Heart right ventricle (tissue), 16 donors: ENCODE data around the gene KCNT2. TPM values are rescaled to one million over a fixed set of nuclear protein-coding genes. Genes with fewer than 3 reads are reported as not detected.

ENCODE experiments used
- ATAC-seq, 8 donors: fragments of 200-7000 bp; cut with Tn5 transposase; one replicate each; pipeline ENCODE4 v1.9.1; 2020; ENCODE audit warnings: mild to moderate bottlenecking in 8 of 8, moderate library complexity in 8 of 8, moderate number of reproducible peaks in 1 of 8
- DNase-seq, 2 donors: peaks; one replicate each; pipeline ENCODE4 v3.0.0-alpha.2; 2020
- H3K27ac ChIP-seq, 10 donors: fragments of 200-600 bp; sonication (generic) in 2 of 10; one replicate each; pipeline versions ENCODE4 v1.5.0 to v1.8.0; 2020 to 2022; ENCODE audit warnings: mild to moderate bottlenecking in 3 of 10
- H3K27me3 ChIP-seq, 7 donors: fragments of 200-600 bp; one replicate each; pipeline ENCODE4 v1.8.0; 2021 to 2022; ENCODE audit warnings: mild to moderate bottlenecking in 2 of 7
- H3K36me3 ChIP-seq, 9 donors: fragments of 200-600 bp; sonication (generic) in 1 of 9; one replicate each; pipeline versions ENCODE4 v1.5.0 to v1.8.0; 2020 to 2022; ENCODE audit warnings: mild to moderate bottlenecking in 2 of 9
- H3K4me1 ChIP-seq, 9 donors: fragments of 200-600 bp; sonication (generic) in 1 of 9; one replicate each; pipeline versions ENCODE4 v1.5.0 to v1.8.0; 2020 to 2022; ENCODE audit warnings: mild to moderate bottlenecking in 4 of 9
- H3K4me3 ChIP-seq, 10 donors: fragments of 200-600 bp; sonication (generic) in 2 of 10; one replicate each; pipeline versions ENCODE4 v1.5.0 to v1.8.0; 2020 to 2022; ENCODE audit warnings: mild to moderate bottlenecking in 7 of 10, moderate library complexity in 2 of 10
- H3K9me3 ChIP-seq, 11 donors: fragments of 200-600 bp in 10 of 11; sonication (generic) in 2 of 11; one replicate each; pipeline versions ENCODE4 v1.5.0 to v1.8.0; 2013 to 2022; ENCODE audit warnings: mild to moderate bottlenecking in 2 of 11, control low read depth in 1 of 11, moderate library complexity in 1 of 11
- CTCF ChIP-seq, 9 donors: fragments of 200-600 bp; sonication (generic) in 2 of 9; IDR thresholded peaks; one replicate each; pipeline versions ENCODE4 v1.5.0 to v1.8.0; 2021 to 2022; ENCODE audit warnings: antibody characterized with exemption in 9 of 9, mild to moderate bottlenecking in 5 of 9, moderate library complexity in 1 of 9
- WGBS, 2 donors: extraction: QIAGEN DNeasy Blood & Tissue Kit; methylation state at CpG; one replicate each; pipeline ENCODE4 v1.1.7; 2013; ENCODE audit warnings: inconsistent platforms in 1 of 2; 5-methylcytosine and 5-hydroxymethylcytosine counted together
- intact Hi-C, 10 donors: fragments of 100-400 bp; cut with DNase I; formaldehyde crosslinking; loops; one replicate each; pipeline versions ENCODE4 v1.11.1 to v1.14.2; 2022
- polyA plus RNA-seq, 2 donors: library from polyadenylated mRNA; stranded (reverse); fragments of 200-250 nt; gene quantifications; one replicate each; pipeline ENCODE4 v1.2.3, GENCODE V29; 2013
- total RNA-seq, 10 donors: library from RNA; stranded (reverse); fragmentation: NEBNext Ultra II Directional in 3 of 10; extraction: Animal tissue kit (Norgen Biotek cat#: 25700) in 3 of 10; gene quantifications; one replicate each; pipeline versions ENCODE4 v1.2.1 to v1.2.4, GENCODE V29; 2021 to 2023
- donor health status: Arrhythmogenic right ventricular cardiomyopathy.
- donor health status: ischemic (EF 13 %, LVEDD 7.1; RV severe dilation, severe dysfunction).
- donor health status: healthy with polysubstance abuse.
- donor health status: DM: no; HTN: yes; CAD: no.
- donor health status: DM: no; HTN: no; CAD: no.
- donor health status: ischemic (EF 25% LVEDD 6.9; RV normal size, moderate dysfunction).
- donor health status: ischemic (EF 25% LVEDD 5.7; RV mildly dilated, moderate dysfunction).
- donor health status: healthy.
- donor health status: DM: yes; HTN: yes; CAD: no.
- donor health status: Ischemic cardiomyopathy.
- donor health status: ischemic (EF 35%, LVEDD 5.7; RV mildly dilated, moderate dysfunction).
- donor health status: nonischemic (EF 11% LVEDD 7.7; RV severe dilation, severe dysfunction).
- donor health status: DM: yes; HTN: yes; CAD: no.
- donor health status: PGD.
- donor health status: ischemic (EF 29% LVEDD 5.4; RV normal size, mild dysfunction).
- donor health status: nonischemic (EF 23%, LVEDD 6.1; RV moderate dilation, normal function).

Gene KCNT2
- total and polyA plus RNA-seq, 12 donors = 0.26 to 1.1 (median 0.68) TPM

- 91 to 97% methylated on average over 1 of the region's 1 CpG for WGBS, 2 donors
- intact Hi-C loops = loop anchor here in 4 of 10 donors (5.0 to 10.0 kb wide), 2 partner anchors 304 to 307 kb away; no protein-coding TSS in a partner anchor
- H3K27me3 ChIP-seq = no peaks in the 10 kb centered on the region
These were observed 250.3 kb downstream of the KCNT2 start for GRCh38 chr1:196357913-196358312.

GRCh38 chr1:196355206-196355786 lies 252.9 kb downstream of the KCNT2 start:
- TF ChIP-seq CTCF (IDR thresholded peaks at IDR 0.05) = peak in 7 of 9 donors; percentile 42 to 59 (median 48)
- Histone ChIP-seq H3K4me3 (no peak overlapping the region), H3K27me3 (no peaks in the 10 kb centered on the region), H3K4me1 (no peaks in the 10 kb centered on the region), H3K9me3 (no peaks in the 10 kb centered on the region), H3K36me3 (no peaks in the 10 kb centered on the region), H3K27ac (no peak overlapping the region)
- 52 to 76% methylated on average over 3 of the region's 3 CpGs for WGBS, 2 donors
- ATAC-seq (no peak), DNase-seq (no peak)
- intact Hi-C loops = loop anchor here in 7 of 10 donors (2.0 to 10.0 kb wide), 3 partner anchors 306 to 310 kb away; no protein-coding TSS in a partner anchor

More at GRCh38 chr1:196357913-196358312, 250.3 kb downstream of the KCNT2 start:
- H3K36me3 ChIP-seq = no peaks in the 10 kb centered on the region
- H3K27ac ChIP-seq = no peak overlapping the region
- no peak overlapping the region for H3K4me3 ChIP-seq
- no peak for DNase-seq
- H3K4me1 ChIP-seq = no peaks in the 10 kb centered on the region
- no peaks in the 10 kb centered on the region for H3K9me3 ChIP-seq
- ATAC-seq = no peak
- no peak for TF ChIP-seq CTCF (IDR thresholded peaks at IDR 0.05)

GRCh38 chr1:196344453-196344852 lies 263.8 kb downstream of the KCNT2 start:
- TF ChIP-seq CTCF (IDR thresholded peaks at IDR 0.05) = no peak
- WGBS, 2 donors = 46 to 67% methylated on average over 2 of the region's 2 CpGs
- no peak overlapping the region for H3K4me3 ChIP-seq
- no peak overlapping the region for H3K27ac ChIP-seq
- DNase-seq (no peak), ATAC-seq (no peak)
- H3K27me3 ChIP-seq = no peaks in the 10 kb centered on the region
- no peaks in the 10 kb centered on the region for H3K36me3 ChIP-seq
- intact Hi-C loops = no loop called here
- no peaks in the 10 kb centered on the region for H3K4me1 ChIP-seq
- no peaks in the 10 kb centered on the region for H3K9me3 ChIP-seq

GRCh38 chr1:196324345-196324744 lies 283.9 kb downstream of the KCNT2 start:
- H3K4me1 ChIP-seq = no peaks in the 10 kb centered on the region
- DNase-seq (no peak), ATAC-seq (no peak)
- no peak overlapping the region for H3K4me3 ChIP-seq
- intact Hi-C loops = no loop called here
- H3K27ac ChIP-seq = no peak overlapping the region
- TF ChIP-seq CTCF (IDR thresholded peaks at IDR 0.05) = no peak
- H3K36me3 ChIP-seq = no peaks in the 10 kb centered on the region
- H3K9me3 ChIP-seq = no peaks in the 10 kb centered on the region
- no peaks in the 10 kb centered on the region for H3K27me3 ChIP-seq
- 86 to 93% methylated on average over 1 of the region's 1 CpG for WGBS, 2 donors
